OCI-LY3 (cell line): ENCODE results near the gene MYLK.

Experiments used
- H2AFZ ChIP-seq: fragments of 200-600, 300-600 bp; shearing (Covaris generic); 2 replicates; pipeline ENCODE4 v1.6.0; 2014; ENCODE audit warnings: antibody characterized with exemption, low read depth, low read length
- H3K27ac ChIP-seq: fragments of 200-600, 300-600 bp; sonication (generic); 2 replicates; pipeline ENCODE4 v1.5.1; 2014; ENCODE audit warnings: mild to moderate bottlenecking, low read length, moderate library complexity, mixed read lengths
- H3K27me3 ChIP-seq: fragments of 200-600, 300-600 bp; sonication (generic); 2 replicates; pipeline ENCODE4 v1.6.1; 2014; ENCODE audit warnings: low read depth, low read length, mixed read lengths
- H3K36me3 ChIP-seq: fragments of 200-600, 300-600 bp; sonication (generic); replicated peaks from 2 replicates; pipeline ENCODE3; 2014; ENCODE audit warnings: low read depth, low read length, mixed read lengths
- H3K4me1 ChIP-seq: fragments of 300-600, 200-600 bp; sonication (generic); 2 replicates; pipeline ENCODE4 v1.6.1; 2014; ENCODE audit warnings: low read length, mixed read lengths
- H3K4me2 ChIP-seq: fragments of 200-600, 300-600 bp; sonication (generic); 2 replicates; pipeline ENCODE4 v1.6.1; 2014; ENCODE audit warnings: low read length, mixed read lengths
- H3K4me3 ChIP-seq: fragments of 300-600, 200-600 bp; sonication (generic); 2 replicates; pipeline ENCODE4 v1.5.1; 2014; ENCODE audit warnings: antibody characterized with exemption, mild to moderate bottlenecking, low read length, moderate library complexity
- H3K79me2 ChIP-seq: fragments of 300-600, 200-600 bp; shearing (Covaris generic); 2 replicates; pipeline ENCODE4 v1.6.1; 2014; ENCODE audit warnings: mild to moderate bottlenecking, low read length, mixed read lengths
- H3K9ac ChIP-seq: fragments of 300-600, 200-600 bp; shearing (Covaris generic); 2 replicates; pipeline ENCODE4 v1.6.0; 2014; ENCODE audit warnings: mild to moderate bottlenecking, low read length, moderate library complexity
- H3K9me3 ChIP-seq: fragments of 200-600, 300-600 bp; shearing (Covaris generic); 2 replicates; pipeline ENCODE4 v1.6.1; 2014; ENCODE audit warnings: low read length, mixed read lengths; ENCODE audit not compliant: insufficient read depth
- H4K20me1 ChIP-seq: fragments of 200-600, 300-600 bp; sonication (generic); 2 replicates; pipeline ENCODE4 v1.6.1; 2016; ENCODE audit warnings: low read length, mixed read lengths; ENCODE audit not compliant: insufficient read depth
- CTCF ChIP-seq: fragments of 200-600, 300-600 bp; sonication (generic); IDR thresholded peaks from 2 replicates; pipeline ENCODE4 v1.5.1; 2014; ENCODE audit warnings: antibody characterized with exemption, low read length, low read depth
- EZH2phosphoT487 ChIP-seq: fragments of 200-600 bp; shearing (Covaris generic); IDR thresholded peaks from 2 replicates; pipeline ENCODE4 v1.6.1; 2018; ENCODE audit warnings: antibody characterized with exemption, mixed run types, low read depth

The MYLK gene

DNA sequence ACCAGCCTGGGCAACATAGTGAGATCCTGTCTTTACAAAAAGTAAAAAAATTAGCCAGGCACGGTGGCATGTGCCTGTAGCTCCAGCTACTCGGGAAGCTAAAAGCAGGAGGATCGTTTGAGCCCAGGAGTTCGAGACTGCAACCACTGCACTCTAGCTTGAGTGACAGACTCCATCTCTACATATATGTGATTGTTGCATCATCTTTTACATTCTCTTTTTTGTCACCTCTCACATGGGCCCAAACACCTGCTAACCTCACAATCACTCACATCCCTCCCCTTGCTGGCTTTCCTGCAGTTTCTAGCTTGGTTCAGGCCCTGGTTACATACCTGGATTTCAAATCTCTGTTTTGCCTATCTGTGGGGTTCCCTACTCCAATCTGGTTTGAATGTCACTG, 19.4 kb downstream of the MYLK start:
- Histone ChIP-seq H3K9me3 (no peaks in the 10 kb centered on the region), H3K4me3 (no peak overlapping the region), H3K27me3 (no peaks in the 10 kb centered on the region), H3K79me2 (no peaks in the 10 kb centered on the region), H3K9ac (no peak overlapping the region), H3K36me3 (no peaks in the 10 kb centered on the region), H3K4me2 (no peak overlapping the region), H4K20me1 (no peaks in the 10 kb centered on the region), H3K27ac (no peak overlapping the region), H2AFZ (no peak overlapping the region), H3K4me1 (no peaks in the 10 kb centered on the region)
- TF ChIP-seq CTCF (no peak), EZH2phosphoT487 (no peak)

GRCh38 chr3:123862152-123862551, 22.0 kb downstream of the MYLK start:
- Histone ChIP-seq H3K27me3 (no peaks in the 10 kb centered on the region), H4K20me1 (no peaks in the 10 kb centered on the region), H3K36me3 (no peaks in the 10 kb centered on the region), H3K4me3 (no peak overlapping the region), H3K9me3 (no peaks in the 10 kb centered on the region), H3K9ac (no peak overlapping the region), H2AFZ (no peak overlapping the region), H3K79me2 (no peaks in the 10 kb centered on the region), H3K27ac (no peak overlapping the region), H3K4me2 (no peak overlapping the region), H3K4me1 (no peaks in the 10 kb centered on the region)
- TF ChIP-seq EZH2phosphoT487 (no peak), CTCF (no peak)

DNA sequence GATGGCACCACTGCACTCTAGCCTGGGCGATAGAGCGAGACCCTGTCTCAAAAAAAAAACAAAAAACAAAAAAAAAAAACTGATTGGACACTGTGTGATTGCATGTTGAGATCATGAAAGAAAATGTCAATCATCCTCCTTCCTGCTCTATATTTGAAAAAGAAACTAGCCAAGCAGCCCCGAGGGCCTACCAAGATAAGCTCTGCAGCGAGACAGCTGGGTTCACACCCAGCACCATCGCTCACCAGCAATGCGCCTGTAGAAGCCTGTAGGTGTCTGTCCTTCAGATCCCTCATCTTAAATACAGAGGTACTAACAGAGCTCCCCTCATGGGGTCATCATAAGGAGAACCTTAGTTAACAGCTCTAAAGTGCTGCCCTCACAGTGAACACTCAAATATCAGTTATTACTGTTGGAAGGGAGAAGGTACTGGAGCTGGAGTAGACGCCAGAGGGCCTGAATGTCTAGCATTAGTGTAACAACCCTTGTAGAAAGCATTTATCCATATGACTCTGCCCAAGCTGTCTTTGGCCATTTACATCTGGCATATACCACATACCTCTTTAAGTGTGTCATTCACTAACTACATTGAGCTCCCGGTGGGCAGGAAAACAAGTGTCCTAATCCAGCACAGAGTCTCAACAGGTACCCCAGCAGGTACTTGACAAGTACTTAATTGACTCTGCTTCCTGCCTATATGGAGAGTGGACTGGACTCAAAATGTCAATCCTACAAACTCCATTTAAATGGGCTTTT, 22.9 kb downstream of the MYLK start:
- Histone ChIP-seq H3K79me2 (no peaks in the 10 kb centered on the region), H3K4me3 (no peak overlapping the region), H4K20me1 (no peaks in the 10 kb centered on the region), H3K27ac (no peak overlapping the region), H3K27me3 (no peaks in the 10 kb centered on the region), H3K4me2 (no peak overlapping the region), H2AFZ (no peak overlapping the region), H3K4me1 (no peaks in the 10 kb centered on the region), H3K9ac (no peak overlapping the region), H3K36me3 (no peaks in the 10 kb centered on the region), H3K9me3 (no peaks in the 10 kb centered on the region)
- TF ChIP-seq EZH2phosphoT487, result no peak
- TF ChIP-seq CTCF, result no peak

DNA sequence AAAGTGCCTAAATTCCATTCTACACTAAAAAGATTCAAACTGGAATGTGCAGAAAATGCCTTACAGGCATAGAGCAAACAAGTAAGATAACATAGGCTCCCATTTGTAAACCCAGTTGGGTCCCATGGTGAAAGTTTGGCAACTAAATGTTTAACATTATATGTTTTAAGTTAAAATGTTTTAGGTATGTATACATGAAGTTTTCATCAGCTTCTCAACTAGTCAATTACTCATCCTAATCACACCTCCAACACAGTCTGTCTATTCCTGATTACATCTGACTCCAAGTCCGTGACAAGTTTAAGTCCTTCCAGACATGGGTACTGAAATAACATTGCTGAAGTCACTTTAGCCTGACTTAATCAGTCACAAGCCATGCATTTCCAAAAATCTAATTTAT, 25.0 kb downstream of the MYLK start:
- Histone ChIP-seq H3K9ac (no peak overlapping the region), H3K27me3 (no peaks in the 10 kb centered on the region), H3K27ac (no peak overlapping the region), H3K4me3 (no peak overlapping the region), H4K20me1 (no peaks in the 10 kb centered on the region), H3K79me2 (no peaks in the 10 kb centered on the region), H2AFZ (no peak overlapping the region), H3K4me2 (no peak overlapping the region), H3K9me3 (no peaks in the 10 kb centered on the region), H3K36me3 (no peaks in the 10 kb centered on the region), H3K4me1 (no peaks in the 10 kb centered on the region)
- TF ChIP-seq EZH2phosphoT487 (no peak), CTCF (no peak)
